Measurements from ENCODE around the gene YY1.
"Not testable (repeated sequence)": the region's sequence is repeated elsewhere in the genome, so short reads cannot be mapped to it uniquely, and the experiment has no call there.

The YY1 gene

GRCh38 chr14:100213956-100214769 is 24.8 kb upstream of the YY1 start:
- DNase-seq (ENCODE audit: low read depth in 2 of 2), result peak; percentile 90 to 96

- no peak for DNase-seq (ENCODE audit: low read depth in 2 of 2)
Observed at GRCh38 chr14:100214770-100215083, 24.2 kb upstream of the YY1 start.

GRCh38 chr14:100215330-100215885 is 23.5 kb upstream of the YY1 start:
- DNase-seq (ENCODE audit: low read depth in 2 of 2), result no peak

GRCh38 chr14:100219126-100219785 is 19.7 kb upstream of the YY1 start:
- no peak for DNase-seq (ENCODE audit: low read depth in 2 of 2)

GRCh38 chr14:100221533-100222223 is 17.3 kb upstream of the YY1 start:
- peak; percentile 41 to 51 for DNase-seq (ENCODE audit: low read depth in 2 of 2)

- DNase-seq (ENCODE audit: low read depth in 2 of 2), result no peak
Observed at GRCh38 chr14:100222224-100223093, 16.5 kb upstream of the YY1 start.

GRCh38 chr14:100223332-100224201 is 15.4 kb upstream of the YY1 start:
- no peak for DNase-seq (ENCODE audit: low read depth in 2 of 2)

- no peak for DNase-seq (ENCODE audit: low read depth in 2 of 2)
Observed at GRCh38 chr14:100224229-100224866, 14.6 kb upstream of the YY1 start.

- no peak for DNase-seq (ENCODE audit: low read depth in 2 of 2)
Observed at GRCh38 chr14:100225169-100225568, 13.8 kb upstream of the YY1 start.

GRCh38 chr14:100230361-100230760 is 8.6 kb upstream of the YY1 start:
- DNase-seq (ENCODE audit: low read depth in 2 of 2), result no peak

GRCh38 chr14:100234511-100234910 is 4.4 kb upstream of the YY1 start:
- no peak for DNase-seq (ENCODE audit: low read depth in 2 of 2)

GRCh38 chr14:100236271-100236818 is 2.6 kb upstream of the YY1 start:
- DNase-seq (ENCODE audit: low read depth in 2 of 2), result not testable (repeated sequence)

GRCh38 chr14:100236881-100237280 is 2.1 kb upstream of the YY1 start:
- no peak for DNase-seq (ENCODE audit: low read depth in 2 of 2)

GRCh38 chr14:100237735-100238418 is 1.1 kb upstream of the YY1 start:
- DNase-seq (ENCODE audit: low read depth in 2 of 2), result peak in 1 of 2 donors; percentile 38

- DNase-seq (ENCODE audit: low read depth in 2 of 2), result peak in 1 of 2 donors; percentile 19
Observed at GRCh38 chr14:100239211-100239839, 381 bp downstream of the YY1 start.

GRCh38 chr14:100239840-100240667 is 1.1 kb downstream of the YY1 start:
- peak; percentile 76 to 86 for DNase-seq (ENCODE audit: low read depth in 2 of 2)

GRCh38 chr14:100240668-100241032 is 1.7 kb downstream of the YY1 start:
- no peak for DNase-seq (ENCODE audit: low read depth in 2 of 2)

GRCh38 chr14:100241279-100241678 is 2.3 kb downstream of the YY1 start:
- no peak for DNase-seq (ENCODE audit: low read depth in 2 of 2)

Measured in stimulated activated CD4-positive, alpha-beta T cell treated with anti-CD3 and anti-CD28 coated beads, Interleukin-1b, Interleukin-23, amount 100 ng/mL, for 4 hours (primary cell).